Epithelial cell of proximal tubule (primary cell): ENCODE data around the gene ZNF77. TPM values are rescaled to one million over a fixed set of nuclear protein-coding genes. Genes with fewer than 3 reads are reported as not detected.
"Not testable (repeated sequence)": the region's sequence is repeated elsewhere in the genome, so short reads cannot be mapped to it uniquely, and the experiment has no call there.

Experiments
- DNase-seq: peaks from one replicate; pipeline ENCODE4 v3.0.0-alpha.2; 2011; ENCODE audit warnings: low read depth
- H3K4me3 ChIP-seq: 2 replicates; pipeline ENCODE4 v1.5.1; 2011; ENCODE audit warnings: low read depth, mild to moderate bottlenecking, low read length
- CTCF ChIP-seq: conservative IDR thresholded peaks from 2 replicates; pipeline ENCODE4 v1.5.1; 2012; ENCODE audit warnings: low read depth, mild to moderate bottlenecking, low read length
- total RNA-seq: library from RNA; depleted of rRNA; stranded (reverse); fragments of >200 nt; gene quantifications from 2 replicates; pipeline ENCODE4 v1.2.3, GENCODE V29; 2015

Gene ZNF77
- total RNA-seq, 1 donor from 2014 or later, result 1.6 TPM

GRCh38 chr19:2922987-2923386 lies 21.8 kb downstream of the ZNF77 start:
- TF ChIP-seq CTCF, result no peak
- H3K4me3 ChIP-seq, result no peak overlapping the region
- DNase-seq, result no peak

- DNase-seq, result no peak
- no peak for TF ChIP-seq CTCF
- H3K4me3 ChIP-seq, result no peak overlapping the region
Measured at GRCh38 chr19:2917275-2918184, 27.2 kb downstream of the ZNF77 start.

GRCh38 chr19:2912306-2912705 lies 32.5 kb downstream of the ZNF77 start:
- no peak for TF ChIP-seq CTCF

GRCh38 chr19:2906631-2907195 lies 38.1 kb downstream of the ZNF77 start:
- TF ChIP-seq CTCF, result no peak

More at GRCh38 chr19:2912306-2912705, 32.5 kb downstream of the ZNF77 start:
- H3K4me3 ChIP-seq, result no peak overlapping the region
- no peak for DNase-seq

GRCh38 chr19:2905918-2906519 lies 38.8 kb downstream of the ZNF77 start:
- DNase-seq, result no peak
- TF ChIP-seq CTCF, result no peak
- no peak overlapping the region for H3K4me3 ChIP-seq

More at GRCh38 chr19:2906631-2907195, 38.1 kb downstream of the ZNF77 start:
- H3K4me3 ChIP-seq, result no peak overlapping the region
- DNase-seq, result no peak

- DNase-seq, H3K4me3 ChIP-seq: not testable (repeated sequence)
Measured at GRCh38 chr19:2903326-2903725, 41.4 kb downstream of the ZNF77 start.

- no peak for TF ChIP-seq CTCF
- no peak overlapping the region for H3K4me3 ChIP-seq
- DNase-seq, result no peak
Measured at GRCh38 chr19:2902590-2903218, 42.1 kb downstream of the ZNF77 start.
